ENCODE measurements around the gene PRR14L. TPM values are rescaled to one million over a fixed set of nuclear protein-coding genes. Genes with fewer than 3 reads are reported as not detected.
"Not testable (repeated sequence)": the region's sequence is repeated elsewhere in the genome, so short reads cannot be mapped to it uniquely, and the experiment has no call there.

PRR14L gene
- total and polyA plus RNA-seq, 9 donors = 12.4 to 19.7 (median 15.3) TPM

- H3K4me1 ChIP-seq (ENCODE audit: control insufficient read depth, insufficient read depth, low read length) = peaks cover 14% of the 10 kb centered on the region
- peaks cover 37% of the 10 kb centered on the region for H3K36me3 ChIP-seq (ENCODE audit: control insufficient read depth, insufficient read depth, low read length)
- H3K27ac ChIP-seq (ENCODE audit: low read length) = no peak overlapping the region
- no peaks in the 10 kb centered on the region for H3K9me3 ChIP-seq (replicated peaks; ENCODE audit: control insufficient read depth, low read depth, low read length)
- no peak for DNase-seq
- H3K27me3 ChIP-seq (ENCODE audit: control insufficient read depth, insufficient read depth, low read length) = no peaks in the 10 kb centered on the region
- H3K4me3 ChIP-seq (ENCODE audit: low read length) = no peak overlapping the region
- WGBS (ENCODE audit: insufficient coverage) = 86% methylated on average over 8 of the region's 13 CpGs
Measured at GRCh38 chr22:31683181-31684105, 66.5 kb downstream of the PRR14L start.

- Histone ChIP-seq H3K9me3 (replicated peaks; ENCODE audit: control insufficient read depth, low read depth, low read length) (no peaks in the 10 kb centered on the region), H3K4me1 (ENCODE audit: control insufficient read depth, insufficient read depth, low read length) (peaks cover 14% of the 10 kb centered on the region), H3K4me3 (ENCODE audit: low read length) (no peak overlapping the region), H3K27ac (ENCODE audit: low read length) (no peak overlapping the region), H3K36me3 (ENCODE audit: control insufficient read depth, insufficient read depth, low read length) (peaks cover 33% of the 10 kb centered on the region), H3K27me3 (ENCODE audit: control insufficient read depth, insufficient read depth, low read length) (no peaks in the 10 kb centered on the region)
- WGBS (ENCODE audit: insufficient coverage) = 88% methylated on average over 5 of the region's 7 CpGs
- DNase-seq = no peak
Measured at GRCh38 chr22:31682751-31683150, 67.2 kb downstream of the PRR14L start.

- Histone ChIP-seq H3K36me3 (ENCODE audit: control insufficient read depth, insufficient read depth, low read length) (peaks cover 33% of the 10 kb centered on the region), H3K4me1 (ENCODE audit: control insufficient read depth, insufficient read depth, low read length) (peaks cover 17% of the 10 kb centered on the region), H3K4me3 (ENCODE audit: low read length) (no peak overlapping the region), H3K9me3 (replicated peaks; ENCODE audit: control insufficient read depth, low read depth, low read length) (no peaks in the 10 kb centered on the region), H3K27me3 (ENCODE audit: control insufficient read depth, insufficient read depth, low read length) (no peaks in the 10 kb centered on the region), H3K27ac (ENCODE audit: low read length) (peak overlapping the region; percentile 74)
- peak; percentile 83 for DNase-seq
- 48% methylated on average over 14 of the region's 17 CpGs for WGBS (ENCODE audit: insufficient coverage)
Measured at GRCh38 chr22:31681349-31682345, 68.3 kb downstream of the PRR14L start.

GRCh38 chr22:31680861-31681341, 69.0 kb downstream of the PRR14L start:
- peak; percentile 48 for DNase-seq
- Histone ChIP-seq H3K27me3 (ENCODE audit: control insufficient read depth, insufficient read depth, low read length) (no peaks in the 10 kb centered on the region), H3K36me3 (ENCODE audit: control insufficient read depth, insufficient read depth, low read length) (peaks cover 30% of the 10 kb centered on the region), H3K4me3 (ENCODE audit: low read length) (no peak overlapping the region), H3K4me1 (ENCODE audit: control insufficient read depth, insufficient read depth, low read length) (peaks cover 17% of the 10 kb centered on the region), H3K9me3 (replicated peaks; ENCODE audit: control insufficient read depth, low read depth, low read length) (no peaks in the 10 kb centered on the region), H3K27ac (ENCODE audit: low read length) (peak overlapping the region; percentile 74)
- 73% methylated on average over 5 of the region's 9 CpGs for WGBS (ENCODE audit: insufficient coverage)

GRCh38 chr22:31678748-31679147, 71.2 kb downstream of the PRR14L start:
- WGBS (ENCODE audit: insufficient coverage) = 86% methylated on average over 7 of the region's 7 CpGs
- no peaks in the 10 kb centered on the region for H3K9me3 ChIP-seq (replicated peaks; ENCODE audit: control insufficient read depth, low read depth, low read length)
- no peak overlapping the region for H3K4me3 ChIP-seq (ENCODE audit: low read length)
- no peaks in the 10 kb centered on the region for H3K27me3 ChIP-seq (ENCODE audit: control insufficient read depth, insufficient read depth, low read length)
- peaks cover 9% of the 10 kb centered on the region for H3K36me3 ChIP-seq (ENCODE audit: control insufficient read depth, insufficient read depth, low read length)
- peaks cover 17% of the 10 kb centered on the region for H3K4me1 ChIP-seq (ENCODE audit: control insufficient read depth, insufficient read depth, low read length)
- H3K27ac ChIP-seq (ENCODE audit: low read length) = no peak overlapping the region
- no peak for DNase-seq

GRCh38 chr22:31676700-31677099, 73.2 kb downstream of the PRR14L start:
- Histone ChIP-seq H3K36me3 (ENCODE audit: control insufficient read depth, insufficient read depth, low read length) (no peaks in the 10 kb centered on the region), H3K27ac (ENCODE audit: low read length) (peak overlapping the region; percentile 59), H3K9me3 (replicated peaks; ENCODE audit: control insufficient read depth, low read depth, low read length) (no peaks in the 10 kb centered on the region), H3K4me1 (ENCODE audit: control insufficient read depth, insufficient read depth, low read length) (peaks cover 17% of the 10 kb centered on the region), H3K27me3 (ENCODE audit: control insufficient read depth, insufficient read depth, low read length) (no peaks in the 10 kb centered on the region), H3K4me3 (ENCODE audit: low read length) (peak overlapping the region; percentile 55)
- WGBS (ENCODE audit: insufficient coverage) = 1% methylated on average over 25 of the region's 25 CpGs
- DNase-seq = peak; percentile 90

GRCh38 chr22:31674219-31674618, 75.7 kb downstream of the PRR14L start:
- DNase-seq = peak; percentile 32
- not testable (repeated sequence) for H3K9me3 ChIP-seq (replicated peaks; ENCODE audit: control insufficient read depth, low read depth, low read length); H3K4me3 ChIP-seq (ENCODE audit: low read length); H3K27ac ChIP-seq (ENCODE audit: low read length); H3K4me1 ChIP-seq (ENCODE audit: control insufficient read depth, insufficient read depth, low read length); H3K27me3 ChIP-seq (ENCODE audit: control insufficient read depth, insufficient read depth, low read length); H3K36me3 ChIP-seq (ENCODE audit: control insufficient read depth, insufficient read depth, low read length)
- 100% methylated on average over 1 of the region's 5 CpGs for WGBS (ENCODE audit: insufficient coverage)

GRCh38 chr22:31668849-31669248, 81.1 kb downstream of the PRR14L start:
- H3K27me3 ChIP-seq (ENCODE audit: control insufficient read depth, insufficient read depth, low read length); H3K4me1 ChIP-seq (ENCODE audit: control insufficient read depth, insufficient read depth, low read length); H3K36me3 ChIP-seq (ENCODE audit: control insufficient read depth, insufficient read depth, low read length); DNase-seq; H3K4me3 ChIP-seq (ENCODE audit: low read length); H3K27ac ChIP-seq (ENCODE audit: low read length); H3K9me3 ChIP-seq (replicated peaks; ENCODE audit: control insufficient read depth, low read depth, low read length): not testable (repeated sequence)
- 93% methylated on average over 2 of the region's 4 CpGs for WGBS (ENCODE audit: insufficient coverage)

- Histone ChIP-seq H3K27ac (ENCODE audit: low read length) (no peak overlapping the region), H3K27me3 (ENCODE audit: control insufficient read depth, insufficient read depth, low read length) (no peaks in the 10 kb centered on the region), H3K4me1 (ENCODE audit: control insufficient read depth, insufficient read depth, low read length) (peaks cover 12% of the 10 kb centered on the region), H3K4me3 (ENCODE audit: low read length) (peak overlapping the region; percentile 99), H3K9me3 (replicated peaks; ENCODE audit: control insufficient read depth, low read depth, low read length) (no peaks in the 10 kb centered on the region), H3K36me3 (ENCODE audit: control insufficient read depth, insufficient read depth, low read length) (no peaks in the 10 kb centered on the region)
- no peak for DNase-seq
- WGBS (ENCODE audit: insufficient coverage) = 70% methylated on average over 5 of the region's 8 CpGs
Measured at GRCh38 chr22:31662668-31663037, 87.3 kb downstream of the PRR14L start.

Data from muscle of leg (tissue), 11 donors.